ENCODE measurements around the gene DTX1. TPM values are rescaled to one million over a fixed set of nuclear protein-coding genes. Genes with fewer than 3 reads are reported as not detected.

DTX1 gene
- total and polyA plus RNA-seq, 5 donors from 2014 or later, result 0.64 to 7.8 (median 0.95) TPM

GRCh38 chr12:113062502-113063395 lies 6.2 kb downstream of the DTX1 start:
- Histone ChIP-seq H3K4me1 (ENCODE audit: control insufficient read depth, insufficient read depth, low read length, poor library complexity, severe bottlenecking) (peaks cover 15% of the 10 kb centered on the region), H3K9me3 (ENCODE audit: control insufficient read depth in 2 of 2, low read length in 2 of 2) (no peaks in the 10 kb centered on the region)

GRCh38 chr12:113063396-113064350 lies 7.1 kb downstream of the DTX1 start:
- H3K27ac ChIP-seq (ENCODE audit: insufficient read depth, low read length, poor library complexity, severe bottlenecking), result no peak overlapping the region
- DNase-seq, result no peak
- Mint-ChIP-seq H3K36me3 (peaks cover 4% of the 10 kb centered on the region), H3K9me3 (no peaks in the 10 kb centered on the region), H3K4me3 (peak overlapping the region in 1 of 4 donors; percentile 7), H3K27me3 (no peaks in the 10 kb centered on the region), H3K4me1 (peaks cover 4 to 35% (median 9%) of the 10 kb centered on the region in 4 donors), H3K27ac (no peak overlapping the region)
- no peak overlapping the region for H3K4me3 ChIP-seq (ENCODE audit: low read depth, low read length)
- H3K9me3 ChIP-seq (ENCODE audit: control insufficient read depth in 2 of 2, low read length in 2 of 2), result no peaks in the 10 kb centered on the region
- no peak for ATAC-seq (ENCODE audit: low read depth in 2 of 2)
- H3K36me3 ChIP-seq (ENCODE audit: control insufficient read depth, insufficient read depth, low read length), result no peaks in the 10 kb centered on the region
- H3K4me1 ChIP-seq (ENCODE audit: control insufficient read depth, insufficient read depth, low read length, poor library complexity, severe bottlenecking), result peaks cover 10% of the 10 kb centered on the region
- H3K27me3 ChIP-seq (ENCODE audit: control insufficient read depth, insufficient read depth, low read length), result no peaks in the 10 kb centered on the region

More at GRCh38 chr12:113062502-113063395, 6.2 kb downstream of the DTX1 start:
- Mint-ChIP-seq H3K4me3 (no peak overlapping the region), H3K9me3 (no peaks in the 10 kb centered on the region), H3K36me3 (no peaks in the 10 kb centered on the region), H3K27ac (peak overlapping the region in 1 of 3 donors; percentile 76), H3K4me1 (peaks cover 4 to 33% (median 9%) of the 10 kb centered on the region in 4 donors), H3K27me3 (no peaks in the 10 kb centered on the region)
- Histone ChIP-seq H3K27me3 (ENCODE audit: control insufficient read depth, insufficient read depth, low read length) (no peaks in the 10 kb centered on the region), H3K4me3 (ENCODE audit: low read depth, low read length) (no peak overlapping the region), H3K36me3 (ENCODE audit: control insufficient read depth, insufficient read depth, low read length) (no peaks in the 10 kb centered on the region), H3K27ac (ENCODE audit: insufficient read depth, low read length, poor library complexity, severe bottlenecking) (no peak overlapping the region)
- ATAC-seq (ENCODE audit: low read depth in 2 of 2), result no peak
- DNase-seq, result no peak

GRCh38 chr12:113064395-113065125 lies 8.0 kb downstream of the DTX1 start:
- H3K27ac Mint-ChIP-seq, result peak overlapping the region in 2 of 3 donors; percentile 78 to 87
- H3K27me3 Mint-ChIP-seq, result no peaks in the 10 kb centered on the region
- no peaks in the 10 kb centered on the region for H3K27me3 ChIP-seq (ENCODE audit: control insufficient read depth, insufficient read depth, low read length)
- no peaks in the 10 kb centered on the region for H3K9me3 ChIP-seq (ENCODE audit: control insufficient read depth in 2 of 2, low read length in 2 of 2)
- ATAC-seq (ENCODE audit: low read depth in 2 of 2) (no peak), DNase-seq (no peak)
- H3K36me3 Mint-ChIP-seq, result peaks cover 4% of the 10 kb centered on the region
- H3K27ac ChIP-seq (ENCODE audit: insufficient read depth, low read length, poor library complexity, severe bottlenecking), result no peak overlapping the region
- no peaks in the 10 kb centered on the region for H3K9me3 Mint-ChIP-seq
- peaks cover 4 to 40% (median 9%) of the 10 kb centered on the region in 4 donors for H3K4me1 Mint-ChIP-seq
- peaks cover 17% of the 10 kb centered on the region for H3K4me1 ChIP-seq (ENCODE audit: control insufficient read depth, insufficient read depth, low read length, poor library complexity, severe bottlenecking)
- H3K36me3 ChIP-seq (ENCODE audit: control insufficient read depth, insufficient read depth, low read length), result no peaks in the 10 kb centered on the region
- H3K4me3 ChIP-seq (ENCODE audit: low read depth, low read length), result no peak overlapping the region
- H3K4me3 Mint-ChIP-seq, result peak overlapping the region in 1 of 4 donors; percentile 7

GRCh38 chr12:113065126-113066007 lies 8.8 kb downstream of the DTX1 start:
- H3K27ac ChIP-seq (ENCODE audit: insufficient read depth, low read length, poor library complexity, severe bottlenecking), result no peak overlapping the region
- no peak overlapping the region for H3K4me3 ChIP-seq (ENCODE audit: low read depth, low read length)
- H3K27ac Mint-ChIP-seq, result peak overlapping the region in 1 of 3 donors; percentile 87
- H3K27me3 ChIP-seq (ENCODE audit: control insufficient read depth, insufficient read depth, low read length), result no peaks in the 10 kb centered on the region
- H3K9me3 Mint-ChIP-seq, result no peaks in the 10 kb centered on the region
- H3K36me3 Mint-ChIP-seq, result peaks cover 4% of the 10 kb centered on the region
- peaks cover 24% of the 10 kb centered on the region for H3K4me1 ChIP-seq (ENCODE audit: control insufficient read depth, insufficient read depth, low read length, poor library complexity, severe bottlenecking)
- DNase-seq, result no peak
- peaks cover 4 to 48% (median 14%) of the 10 kb centered on the region in 4 donors for H3K4me1 Mint-ChIP-seq
- no peaks in the 10 kb centered on the region for H3K36me3 ChIP-seq (ENCODE audit: control insufficient read depth, insufficient read depth, low read length)
- no peak overlapping the region for H3K4me3 Mint-ChIP-seq
- H3K9me3 ChIP-seq (ENCODE audit: control insufficient read depth in 2 of 2, low read length in 2 of 2), result no peaks in the 10 kb centered on the region
- no peaks in the 10 kb centered on the region for H3K27me3 Mint-ChIP-seq
- no peak for ATAC-seq (ENCODE audit: low read depth in 2 of 2)

GRCh38 chr12:113066813-113067400 lies 10.4 kb downstream of the DTX1 start:
- H3K9me3 Mint-ChIP-seq, result no peaks in the 10 kb centered on the region
- ATAC-seq (ENCODE audit: low read depth in 2 of 2) (no peak), DNase-seq (no peak)
- Histone ChIP-seq H3K36me3 (ENCODE audit: control insufficient read depth, insufficient read depth, low read length) (no peaks in the 10 kb centered on the region), H3K9me3 (ENCODE audit: control insufficient read depth in 2 of 2, low read length in 2 of 2) (no peaks in the 10 kb centered on the region), H3K4me3 (ENCODE audit: low read depth, low read length) (no peak overlapping the region), H3K4me1 (ENCODE audit: control insufficient read depth, insufficient read depth, low read length, poor library complexity, severe bottlenecking) (peaks cover 27% of the 10 kb centered on the region), H3K27me3 (ENCODE audit: control insufficient read depth, insufficient read depth, low read length) (no peaks in the 10 kb centered on the region), H3K27ac (ENCODE audit: insufficient read depth, low read length, poor library complexity, severe bottlenecking) (no peak overlapping the region)
- H3K36me3 Mint-ChIP-seq, result peaks cover 4% of the 10 kb centered on the region
- no peak overlapping the region for H3K4me3 Mint-ChIP-seq
- no peaks in the 10 kb centered on the region for H3K27me3 Mint-ChIP-seq
- peaks cover 4 to 57% (median 20%) of the 10 kb centered on the region in 4 donors for H3K4me1 Mint-ChIP-seq
- H3K27ac Mint-ChIP-seq, result peak overlapping the region in 1 of 3 donors; percentile 55

GRCh38 chr12:113067987-113068935 lies 11.7 kb downstream of the DTX1 start:
- no peak overlapping the region for H3K27ac Mint-ChIP-seq
- Histone ChIP-seq H3K27ac (ENCODE audit: insufficient read depth, low read length, poor library complexity, severe bottlenecking) (no peak overlapping the region), H3K4me1 (ENCODE audit: control insufficient read depth, insufficient read depth, low read length, poor library complexity, severe bottlenecking) (peaks cover 24% of the 10 kb centered on the region)

More at GRCh38 chr12:113067987-113068935, 11.7 kb downstream of the DTX1 start:
- Mint-ChIP-seq H3K4me3 (no peak overlapping the region), H3K36me3 (peaks cover 4% of the 10 kb centered on the region), H3K27me3 (no peaks in the 10 kb centered on the region), H3K4me1 (peaks cover 9 to 62% (median 27%) of the 10 kb centered on the region in 4 donors), H3K9me3 (no peaks in the 10 kb centered on the region)
- H3K27me3 ChIP-seq (ENCODE audit: control insufficient read depth, insufficient read depth, low read length), result no peaks in the 10 kb centered on the region
- no peaks in the 10 kb centered on the region for H3K36me3 ChIP-seq (ENCODE audit: control insufficient read depth, insufficient read depth, low read length)
- DNase-seq (no peak), ATAC-seq (ENCODE audit: low read depth in 2 of 2) (no peak)
- no peaks in the 10 kb centered on the region for H3K9me3 ChIP-seq (ENCODE audit: control insufficient read depth in 2 of 2, low read length in 2 of 2)
- H3K4me3 ChIP-seq (ENCODE audit: low read depth, low read length), result no peak overlapping the region
